ENCODE data around the gene MED20. TPM values are rescaled to one million over a fixed set of nuclear protein-coding genes. Genes with fewer than 3 reads are reported as not detected.
"Not testable (repeated sequence)": the region's sequence is repeated elsewhere in the genome, so short reads cannot be mapped to it uniquely, and the experiment has no call there.

MED20 gene
- total RNA-seq, 4 donors from 2014 or later: 6.9 to 18.7 (median 15.0) TPM

GRCh38 chr6:41947581-41948220, 26.8 kb upstream of the MED20 start:
- DNase-seq: no peak
- H3K36me3 ChIP-seq: peaks cover 0 to 6% (median 0%) of the 10 kb centered on the region in 3 donors
- H3K4me1 ChIP-seq: peaks cover 0 to 3% (median 0%) of the 10 kb centered on the region in 3 donors
- TF ChIP-seq CTCF (IDR thresholded peaks at IDR 0.05) (no peak), POLR2A (IDR thresholded peaks at IDR 0.05) (no peak)
- H3K4me3 ChIP-seq: no peak overlapping the region
- H3K27me3 ChIP-seq: no peaks in the 10 kb centered on the region
- 81 to 83% methylated on average over 10 of the region's 10 CpGs for WGBS, 2 donors
- intact Hi-C loops (cut with DNase I): no loop called here
- no peak overlapping the region for H3K27ac ChIP-seq
- no peaks in the 10 kb centered on the region for H3K9me3 ChIP-seq

- intact Hi-C loops (cut with DNase I): no loop called here
- H3K27me3 ChIP-seq: no peaks in the 10 kb centered on the region
- peaks cover 27 to 42% (median 29%) of the 10 kb centered on the region in 3 donors for H3K4me1 ChIP-seq
- H3K27ac ChIP-seq: no peak overlapping the region
- no peaks in the 10 kb centered on the region for H3K36me3 ChIP-seq
- TF ChIP-seq CTCF (IDR thresholded peaks at IDR 0.05): no peak
- TF ChIP-seq POLR2A (IDR thresholded peaks at IDR 0.05): no peak
- no peak for DNase-seq
- H3K9me3 ChIP-seq: no peaks in the 10 kb centered on the region
- no peak overlapping the region for H3K4me3 ChIP-seq
These were observed 22.5 kb upstream of the MED20 start for GRCh38 chr6:41943456-41943855.

GRCh38 chr6:41942882-41943281, 21.9 kb upstream of the MED20 start:
- not testable (repeated sequence) for H3K27ac ChIP-seq
- WGBS, 2 donors: 88 to 93% methylated on average over 10 to 14 of the region's 14 CpGs

GRCh38 chr6:41942067-41942851, 21.3 kb upstream of the MED20 start:
- peaks cover 0 to 3% (median 0%) of the 10 kb centered on the region in 3 donors for H3K36me3 ChIP-seq
- H3K27me3 ChIP-seq: no peaks in the 10 kb centered on the region
- no peaks in the 10 kb centered on the region for H3K9me3 ChIP-seq
- intact Hi-C loops (cut with DNase I): no loop called here
- peak overlapping the region; percentile 74 to 90 (median 86) for H3K27ac ChIP-seq
- peaks cover 34 to 54% (median 41%) of the 10 kb centered on the region in 3 donors for H3K4me1 ChIP-seq
- 39 to 47% methylated on average over 12 to 16 of the region's 20 CpGs for whole genome bisulfite sequencing, 2 donors
- TF ChIP-seq CTCF (IDR thresholded peaks at IDR 0.05) (no peak), POLR2A (IDR thresholded peaks at IDR 0.05) (no peak)
- DNase-seq: no peak
- H3K4me3 ChIP-seq: peak overlapping the region; percentile 53 to 93 (median 68)

More at GRCh38 chr6:41942882-41943281, 21.9 kb upstream of the MED20 start:
- DNase-seq; H3K4me3 ChIP-seq; H3K9me3 ChIP-seq; H3K36me3 ChIP-seq; intact Hi-C loops (cut with DNase I); H3K27me3 ChIP-seq: not testable (repeated sequence)
- H3K4me1 ChIP-seq: peaks cover 32 to 48% (median 35%) of the 10 kb centered on the region in 3 donors

DNA sequence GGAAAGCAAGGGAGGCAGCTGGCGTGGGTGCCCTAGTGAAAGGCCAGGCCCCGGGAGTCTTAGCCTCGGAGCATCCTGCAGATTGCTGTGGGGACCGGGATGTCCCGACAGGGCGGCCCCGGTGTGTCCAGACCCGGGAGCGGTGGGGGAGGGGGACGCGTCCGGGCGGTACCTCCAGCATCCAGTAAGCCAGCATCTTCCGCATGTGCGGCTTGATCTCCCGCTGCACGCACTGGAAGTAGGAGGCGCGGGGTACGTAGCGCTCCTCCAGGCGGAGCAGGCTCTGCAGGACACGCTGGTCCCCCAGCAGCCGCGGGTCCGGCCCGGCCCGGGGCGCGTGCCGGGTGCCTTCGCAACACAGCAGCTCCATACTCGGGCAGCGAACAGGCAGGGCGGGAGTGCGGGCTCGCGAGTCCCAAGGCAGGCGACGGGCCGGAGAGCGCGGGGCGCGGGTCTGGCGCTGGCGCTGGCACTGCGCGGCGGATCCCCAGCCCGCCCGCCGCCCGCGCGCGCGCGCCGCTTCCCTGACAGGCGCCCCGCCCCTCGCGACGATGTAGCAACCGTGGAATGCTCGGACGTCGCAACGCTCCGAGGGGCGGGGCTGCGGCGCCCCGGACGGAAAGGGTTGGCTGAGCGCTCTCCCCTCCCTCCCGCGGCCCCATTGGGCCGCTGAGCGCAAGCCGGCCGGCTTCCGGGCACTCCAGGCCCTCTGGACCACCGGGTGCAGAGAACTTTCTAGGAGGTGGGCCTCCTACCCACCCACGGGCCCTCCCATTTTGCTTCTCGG, 20.5 kb upstream of the MED20 start, which contains the start of gene CCND3:
TSS of gene CCND3 (minus strand) at position 529 of the 787 bp plus-strand sequence. CDS start at position 370, 159 bp downstream.
- H3K27me3 ChIP-seq: no peaks in the 10 kb centered on the region
- 0 to 1% methylated on average over 3 to 12 of the region's 87 CpGs for WGBS, 2 donors
- peaks cover 41 to 62% (median 46%) of the 10 kb centered on the region in 3 donors for H3K4me1 ChIP-seq
- peak within 1 kb of the TSS; percentile 74 to 90 (median 86) for H3K27ac ChIP-seq
- no peaks in the 10 kb centered on the region for H3K9me3 ChIP-seq
- H3K4me3 ChIP-seq: peak within 1 kb of the TSS; percentile 53 to 93 (median 68)
- TF ChIP-seq CTCF (IDR thresholded peaks at IDR 0.05) (peak in 1 of 6 experiments; percentile 5), POLR2A (IDR thresholded peaks at IDR 0.05) (peak in 2 of 4 donors; percentile 24 to 41)
- peak; percentile 50 for DNase-seq
- peaks cover 0 to 11% (median 0%) of the 10 kb centered on the region in 3 donors for H3K36me3 ChIP-seq
- intact Hi-C loops (cut with DNase I): no loop called here

Data from esophagus squamous epithelium (tissue), 5 donors.